ENCODE data around the gene EPHA5. TPM values are rescaled to one million over a fixed set of nuclear protein-coding genes. Genes with fewer than 3 reads are reported as not detected.

EPHA5 gene
- total RNA-seq, 1 experiment from 2014 or later, result not detected

DNA sequence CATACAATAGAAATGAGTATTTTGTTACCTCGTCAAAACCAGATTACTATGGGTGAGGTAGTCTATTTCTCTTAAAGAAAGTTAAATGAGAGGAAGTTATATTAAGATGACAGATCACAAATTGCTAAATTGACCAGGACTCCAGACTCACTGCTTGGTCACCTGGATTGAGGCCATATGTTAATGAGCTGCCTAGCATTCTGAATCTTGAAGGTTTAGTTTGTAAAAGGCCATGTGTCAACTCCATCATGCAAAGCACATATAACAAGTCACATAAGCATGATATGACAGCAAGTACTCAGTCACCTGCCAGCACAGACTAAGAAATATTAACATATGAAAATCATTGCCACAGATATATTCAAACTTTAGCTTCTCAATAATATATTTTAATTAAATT is 72.6 kb downstream of the EPHA5 start:
- Histone ChIP-seq H3K56ac (ENCODE audit: insufficient read length, low read depth, low read length) (no peak overlapping the region), H3K14ac (ENCODE audit: insufficient read depth, low read length) (no peak overlapping the region), H3K79me1 (ENCODE audit: insufficient read depth, low read depth, low read length, poor library complexity, severe bottlenecking) (no peaks in the 10 kb centered on the region), H3K27ac (ENCODE audit: insufficient read length, low read depth, low read length) (no peak overlapping the region), H3K4ac (ENCODE audit: low read depth, low read length) (no peak overlapping the region), H3K18ac (ENCODE audit: insufficient read length, low read depth, low read length) (no peak overlapping the region), H3K27me3 (ENCODE audit: insufficient read depth, low read length) (no peaks in the 10 kb centered on the region), H3K23me2 (ENCODE audit: insufficient read length, low read depth, low read length, poor library complexity, severe bottlenecking) (no peaks in the 10 kb centered on the region), H2BK120ac (ENCODE audit: low read depth, low read length, poor library complexity, severe bottlenecking) (no peak overlapping the region), H4K5ac (ENCODE audit: insufficient read length, low read depth, low read length) (no peak overlapping the region), H3K9me3 (ENCODE audit: control insufficient read depth, low read depth, low read length) (no peaks in the 10 kb centered on the region), H3K79me2 (ENCODE audit: insufficient read depth, low read length) (no peaks in the 10 kb centered on the region), H2BK20ac (ENCODE audit: low read depth, low read length, poor library complexity, severe bottlenecking) (no peak overlapping the region), H2BK15ac (ENCODE audit: low read depth, low read length) (no peak overlapping the region), H3K4me1 (ENCODE audit: insufficient read depth, low read length) (no peaks in the 10 kb centered on the region), H2AFZ (ENCODE audit: low read length) (no peak overlapping the region), H3K9ac (ENCODE audit: extremely low read depth, insufficient read length, low read length) (no peak overlapping the region), H3K23ac (ENCODE audit: insufficient read length, low read depth, low read length) (no peak overlapping the region), H3T11ph (ENCODE audit: low read length) (no peak overlapping the region), H4K91ac (ENCODE audit: insufficient read length, low read depth, low read length) (no peak overlapping the region), H2BK12ac (ENCODE audit: insufficient read length, low read depth, low read length) (no peak overlapping the region), H3K4me2 (ENCODE audit: insufficient read depth, insufficient read length, low read length) (no peak overlapping the region), H2BK5ac (ENCODE audit: insufficient read length, low read length) (no peak overlapping the region), H4K20me1 (ENCODE audit: control insufficient read depth, insufficient read depth, insufficient read length) (no peaks in the 10 kb centered on the region), H4K8ac (replicated peaks; ENCODE audit: insufficient read length, low read depth, low read length) (no peak overlapping the region), H2AK5ac (ENCODE audit: insufficient read length, low read length) (no peak overlapping the region)
- no peak overlapping the region for H3K4me3 Mint-ChIP-seq
- no peaks in the 10 kb centered on the region for H3K9me3 Mint-ChIP-seq
- no CpG with 5 or more reads among the region's 1 CpG for WGBS (ENCODE audit: extremely low coverage, insufficient read length, low lambda C conversion rate)
- DNase-seq, result no peak
- H3K27ac Mint-ChIP-seq, result no peak overlapping the region
- H3K36me3 Mint-ChIP-seq (ENCODE audit: insufficient read depth in 1 of 3, low read depth in 3 of 3), result no peaks in the 10 kb centered on the region
- peaks cover 6 to 7% of the 10 kb centered on the region in 2 experiments for H3K4me1 Mint-ChIP-seq
- no peak for TF ChIP-seq CTCF (conservative IDR thresholded peaks at IDR 0.05)
- H3K27me3 Mint-ChIP-seq (ENCODE audit: low read depth), result no peaks in the 10 kb centered on the region
